PFSK-1 (cell line): ENCODE measurements around the gene PLAC1.

ENCODE experiments used
- POLR2AphosphoS5 ChIP-seq: IDR thresholded peaks from 2 replicates; pipeline ENCODE4 v1.6.1; 2012; ENCODE audit warnings: low read depth, mild to moderate bottlenecking, control low read depth, low read length, moderate library complexity
- SIN3A ChIP-seq: IDR thresholded peaks from 2 replicates; pipeline ENCODE4 v1.6.1; 2012; ENCODE audit warnings: mild to moderate bottlenecking, low read length, moderate library complexity, borderline replicate concordance; ENCODE audit not compliant: insufficient read depth
- TAF1 ChIP-seq: IDR thresholded peaks from 2 replicates; pipeline ENCODE4 v1.6.1; 2012; ENCODE audit warnings: low read length, control low read depth, borderline replicate concordance; ENCODE audit not compliant: insufficient read depth
- TF ChIP-seq, protein P1 (sequence below), 2 experiments: IDR thresholded peaks; 2 replicates each; pipeline versions ENCODE4 v1.6.1 to v1.8.0; 2011 to 2012; ENCODE audit warnings: low read depth in 2 of 2, low read length in 2 of 2, control low read depth in 1 of 2, inconsistent platforms in 1 of 2, mild to moderate bottlenecking in 1 of 2, moderate library complexity in 1 of 2; ENCODE audit not compliant: insufficient read depth in 1 of 2

DNA sequence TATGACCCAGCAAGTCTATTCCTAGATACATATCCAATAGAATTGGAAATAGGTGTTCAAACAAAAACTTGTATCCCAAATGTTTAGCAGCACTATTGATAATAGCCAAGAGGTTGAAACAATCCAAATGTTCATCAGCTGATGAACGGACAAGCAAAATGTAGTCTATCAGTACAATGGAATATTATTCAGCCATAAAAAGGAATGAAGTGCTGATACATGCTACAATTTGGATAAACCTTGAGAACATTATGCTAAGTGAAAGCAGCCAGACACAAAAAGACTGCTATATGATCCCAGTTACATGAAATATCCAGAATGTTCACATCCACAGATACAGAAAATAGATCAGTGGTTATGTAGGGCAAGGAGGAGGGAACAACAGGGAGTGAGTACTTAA is 50.1 kb downstream of the PLAC1 start:
- TF ChIP-seq TAF1 (no peak), SIN3A (no peak), POLR2AphosphoS5 (no peak)
- TF ChIP-seq, protein P1, sequence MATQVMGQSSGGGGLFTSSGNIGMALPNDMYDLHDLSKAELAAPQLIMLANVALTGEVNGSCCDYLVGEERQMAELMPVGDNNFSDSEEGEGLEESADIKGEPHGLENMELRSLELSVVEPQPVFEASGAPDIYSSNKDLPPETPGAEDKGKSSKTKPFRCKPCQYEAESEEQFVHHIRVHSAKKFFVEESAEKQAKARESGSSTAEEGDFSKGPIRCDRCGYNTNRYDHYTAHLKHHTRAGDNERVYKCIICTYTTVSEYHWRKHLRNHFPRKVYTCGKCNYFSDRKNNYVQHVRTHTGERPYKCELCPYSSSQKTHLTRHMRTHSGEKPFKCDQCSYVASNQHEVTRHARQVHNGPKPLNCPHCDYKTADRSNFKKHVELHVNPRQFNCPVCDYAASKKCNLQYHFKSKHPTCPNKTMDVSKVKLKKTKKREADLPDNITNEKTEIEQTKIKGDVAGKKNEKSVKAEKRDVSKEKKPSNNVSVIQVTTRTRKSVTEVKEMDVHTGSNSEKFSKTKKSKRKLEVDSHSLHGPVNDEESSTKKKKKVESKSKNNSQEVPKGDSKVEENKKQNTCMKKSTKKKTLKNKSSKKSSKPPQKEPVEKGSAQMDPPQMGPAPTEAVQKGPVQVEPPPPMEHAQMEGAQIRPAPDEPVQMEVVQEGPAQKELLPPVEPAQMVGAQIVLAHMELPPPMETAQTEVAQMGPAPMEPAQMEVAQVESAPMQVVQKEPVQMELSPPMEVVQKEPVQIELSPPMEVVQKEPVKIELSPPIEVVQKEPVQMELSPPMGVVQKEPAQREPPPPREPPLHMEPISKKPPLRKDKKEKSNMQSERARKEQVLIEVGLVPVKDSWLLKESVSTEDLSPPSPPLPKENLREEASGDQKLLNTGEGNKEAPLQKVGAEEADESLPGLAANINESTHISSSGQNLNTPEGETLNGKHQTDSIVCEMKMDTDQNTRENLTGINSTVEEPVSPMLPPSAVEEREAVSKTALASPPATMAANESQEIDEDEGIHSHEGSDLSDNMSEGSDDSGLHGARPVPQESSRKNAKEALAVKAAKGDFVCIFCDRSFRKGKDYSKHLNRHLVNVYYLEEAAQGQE (IDR thresholded peaks at IDR 0.05; ENCODE audit: insufficient read depth in 1 of 2, low read depth in 2 of 2, low read length in 2 of 2): no peak
